NCI-H510A (cell line): Measurements from ENCODE around the gene C2CD4D.

Experiments
- DNase-seq: peaks from one replicate; lab custom pipeline; 2025; lab: John Stamatoyannopoulos, UW

Gene C2CD4D

DNA sequence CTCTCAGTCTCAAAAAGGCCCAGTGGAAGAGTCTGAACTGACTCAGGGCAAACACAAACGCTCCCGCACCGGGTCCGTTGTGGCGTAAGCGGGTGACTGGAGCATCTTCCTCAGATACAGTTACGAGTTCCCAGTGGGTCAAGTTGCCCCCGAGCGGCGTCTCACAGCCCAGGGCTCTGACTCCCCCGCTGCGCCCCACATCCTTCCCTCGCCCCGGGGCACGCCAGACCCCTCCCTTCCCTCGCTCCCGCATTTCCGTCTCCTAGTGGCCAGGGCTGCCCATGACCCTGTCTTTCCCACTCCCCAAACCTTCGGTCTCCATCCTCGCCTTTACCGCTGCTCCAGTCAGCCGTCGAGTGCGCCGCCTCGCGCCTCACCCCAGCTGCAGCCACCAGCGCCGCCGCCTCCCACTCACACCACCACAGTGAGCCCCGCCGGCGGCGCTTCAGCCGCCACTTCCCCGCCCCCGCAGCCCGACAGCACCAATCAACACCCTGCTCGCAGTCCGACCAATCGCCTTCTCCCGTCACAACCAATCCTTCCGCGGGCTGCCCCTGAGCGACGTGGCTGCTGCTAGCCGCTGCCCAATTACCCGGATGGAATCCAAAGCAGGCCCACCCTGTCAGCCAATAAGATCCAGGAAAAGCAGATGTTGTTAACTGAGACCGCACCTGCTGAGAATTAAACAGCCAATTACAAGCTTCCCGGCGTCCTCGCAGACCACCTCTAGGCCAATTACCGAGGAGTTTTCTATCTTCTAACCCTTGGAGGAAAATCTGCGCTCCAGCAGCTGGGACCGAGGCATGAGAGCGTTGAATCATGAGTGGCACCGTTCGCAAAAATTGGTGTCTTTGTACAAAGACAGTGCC is 49.3 kb downstream of the C2CD4D start, which contains the start of gene TDRKH:
Gene TDRKH, minus strand, starts transcription at position 430 of the 869 bp plus-strand sequence. CDS start 7,478 bp downstream, outside the sequence.
- peak; percentile 98 for DNase-seq
